SK-N-SH treated with all-trans-retinoic acid at 6 μM for 48 hours (cell line): ENCODE data around the gene DUSP2.

Experiments used
- ARNTL ChIP-seq: fragments of 450-650 bp; formaldehyde crosslinking; IDR thresholded peaks from 2 replicates; pipeline ENCODE4 v1.5.0; 2020; ENCODE audit warnings: low read depth, mild to moderate bottlenecking, moderate library complexity, borderline replicate concordance
- CSDC2 ChIP-seq: fragments of 250-450 bp; sonication (Bioruptor Pico); IDR thresholded peaks from 2 replicates; pipeline ENCODE4 v1.5.0; 2020; ENCODE audit warnings: mild to moderate bottlenecking, moderate library complexity
- GLIS3 ChIP-seq: fragments of 250-450 bp; sonication (Bioruptor Pico); IDR thresholded peaks from 2 replicates; pipeline ENCODE4 v1.5.0; 2020; ENCODE audit warnings: mild to moderate bottlenecking, moderate library complexity
- ISL1 ChIP-seq: fragments of 250-450 bp; sonication (Bioruptor Pico); IDR thresholded peaks from 2 replicates; pipeline ENCODE4 v2.1.2; 2022; ENCODE audit warnings: mild to moderate bottlenecking, moderate library complexity
- OSR1 ChIP-seq: fragments of 250-450 bp; sonication (Bioruptor Pico); IDR thresholded peaks from 2 replicates; pipeline ENCODE4 v1.8.0; 2022; ENCODE audit warnings: moderate library complexity, mild to moderate bottlenecking, inconsistent platforms
- PATZ1 ChIP-seq: fragments of 250-450 bp; sonication (Bioruptor Pico); IDR thresholded peaks from 2 replicates; pipeline ENCODE4 v1.8.0; 2020; ENCODE audit warnings: mild to moderate bottlenecking, moderate library complexity, borderline replicate concordance
- RARB ChIP-seq: fragments of 250-450 bp; sonication (Bioruptor Pico); IDR thresholded peaks from 2 replicates; pipeline ENCODE4 v1.8.0; 2021; ENCODE audit warnings: mild to moderate bottlenecking, moderate library complexity
- SNAI2 ChIP-seq: fragments of 250-450 bp; sonication (Bioruptor Pico); IDR thresholded peaks from 2 replicates; pipeline ENCODE4 v1.5.0; 2020; ENCODE audit warnings: mild to moderate bottlenecking, moderate library complexity
- TCF4 ChIP-seq: fragments of 250-450 bp; sonication (Bioruptor Pico); IDR thresholded peaks from 2 replicates; pipeline ENCODE4 v1.8.0; 2021; ENCODE audit warnings: mild to moderate bottlenecking, moderate library complexity, borderline replicate concordance
- TOX ChIP-seq: fragments of 250-450 bp; sonication (Bioruptor Pico); IDR thresholded peaks from 2 replicates; pipeline ENCODE4 v1.8.0; 2021; ENCODE audit warnings: mild to moderate bottlenecking, moderate library complexity, borderline replicate concordance
- ZFP30 ChIP-seq: fragments of 450-650 bp; formaldehyde crosslinking; IDR thresholded peaks from 2 replicates; pipeline ENCODE4 v1.5.0; 2022; ENCODE audit warnings: mild to moderate bottlenecking, moderate library complexity
- ZNF565 ChIP-seq: fragments of 450-650 bp; formaldehyde crosslinking; conservative IDR thresholded peaks from 2 replicates; pipeline ENCODE4 v1.5.0; 2020; ENCODE audit warnings: low read depth, mild to moderate bottlenecking, moderate library complexity
- ZNF70 ChIP-seq: fragments of 450-650 bp; formaldehyde crosslinking; IDR thresholded peaks from 2 replicates; pipeline ENCODE4 v1.5.0; 2020; ENCODE audit warnings: mild to moderate bottlenecking, moderate library complexity
- TF ChIP-seq, protein P1 (sequence below): fragments of 250-450 bp; sonication (Bioruptor Pico); IDR thresholded peaks from 2 replicates; pipeline ENCODE4 v1.5.1; 2020; ENCODE audit warnings: low read depth, mild to moderate bottlenecking, moderate library complexity

DNA sequence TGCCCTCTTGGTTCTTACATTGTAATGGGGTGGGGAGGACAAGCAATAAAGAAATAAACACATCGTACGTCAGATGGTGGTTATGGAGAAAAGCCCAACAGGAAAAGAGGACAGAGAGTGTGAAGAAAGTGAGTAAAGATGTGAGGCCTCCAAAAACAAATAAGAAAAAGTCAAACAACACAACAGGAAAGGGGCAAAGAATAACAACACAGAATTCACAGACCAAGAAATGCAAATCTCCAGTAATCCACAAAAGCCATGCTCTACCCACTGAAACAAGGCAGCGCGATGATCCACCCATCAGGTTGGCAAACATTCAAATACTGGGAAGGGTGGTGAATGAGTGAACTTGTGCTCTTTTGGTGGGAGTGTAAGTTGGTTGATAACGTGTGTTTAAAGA lies 16.7 kb upstream of the DUSP2 start:
- no peak for TF ChIP-seq ISL1
- no peak for TF ChIP-seq TCF4 (CRISPR knock-in tag)
- no peak for TF ChIP-seq RARB (CRISPR knock-in tag)
- no peak for TF ChIP-seq GLIS3
- no peak for TF ChIP-seq OSR1 (CRISPR knock-in tag)
- no peak for TF ChIP-seq ZFP30 (CRISPR knock-in tag)
- no peak for TF ChIP-seq ZNF565 (CRISPR knock-in tag)
- TF ChIP-seq, protein P1, sequence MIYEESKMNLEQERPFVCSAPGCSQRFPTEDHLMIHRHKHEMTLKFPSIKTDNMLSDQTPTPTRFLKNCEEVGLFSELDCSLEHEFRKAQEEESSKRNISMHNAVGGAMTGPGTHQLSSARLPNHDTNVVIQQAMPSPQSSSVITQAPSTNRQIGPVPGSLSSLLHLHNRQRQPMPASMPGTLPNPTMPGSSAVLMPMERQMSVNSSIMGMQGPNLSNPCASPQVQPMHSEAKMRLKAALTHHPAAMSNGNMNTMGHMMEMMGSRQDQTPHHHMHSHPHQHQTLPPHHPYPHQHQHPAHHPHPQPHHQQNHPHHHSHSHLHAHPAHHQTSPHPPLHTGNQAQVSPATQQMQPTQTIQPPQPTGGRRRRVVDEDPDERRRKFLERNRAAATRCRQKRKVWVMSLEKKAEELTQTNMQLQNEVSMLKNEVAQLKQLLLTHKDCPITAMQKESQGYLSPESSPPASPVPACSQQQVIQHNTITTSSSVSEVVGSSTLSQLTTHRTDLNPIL (CRISPR knock-in tag), result no peak
- TF ChIP-seq PATZ1, result no peak
- no peak for TF ChIP-seq ZNF70
- TF ChIP-seq ARNTL, result no peak
- TF ChIP-seq CSDC2 (CRISPR knock-in tag), result no peak
- no peak for TF ChIP-seq SNAI2 (CRISPR knock-in tag)
- TF ChIP-seq TOX (CRISPR knock-in tag), result no peak
